ENCODE data around the gene DHX35.

- no peak for TF ChIP-seq CTCF (conservative IDR thresholded peaks at IDR 0.05; ENCODE audit: low read depth, low read length)
- no peak for TF ChIP-seq EZH2 (IDR thresholded peaks at IDR 0.05; ENCODE audit: borderline replicate concordance, low read depth, low read length, poor library complexity, severe bottlenecking)
Measured at GRCh38 chr20:38973107-38973506, 11.0 kb downstream of the DHX35 start.

Measured in A673 (cell line).